Body of pancreas (tissue), 4 donors: Measurements from ENCODE around the gene CTIF.

Source experiments
- POLR2A ChIP-seq, 3 donors: fragments of 450-650 bp; IDR thresholded peaks; one replicate each; pipeline ENCODE4 v1.6.1; 2016; ENCODE audit warnings: antibody characterized with exemption in 3 of 3, mild to moderate bottlenecking in 2 of 3
- TF ChIP-seq, protein P1 (sequence below), 7 experiments: fragments of 450-650 bp in 4 of 7; fragments of 200-600 bp in 3 of 7; sonication (generic) in 3 of 7; IDR thresholded peaks; one replicate each; pipeline ENCODE4 v1.5.1; 2016 to 2019; ENCODE audit warnings: antibody characterized with exemption in 7 of 7

DNA sequence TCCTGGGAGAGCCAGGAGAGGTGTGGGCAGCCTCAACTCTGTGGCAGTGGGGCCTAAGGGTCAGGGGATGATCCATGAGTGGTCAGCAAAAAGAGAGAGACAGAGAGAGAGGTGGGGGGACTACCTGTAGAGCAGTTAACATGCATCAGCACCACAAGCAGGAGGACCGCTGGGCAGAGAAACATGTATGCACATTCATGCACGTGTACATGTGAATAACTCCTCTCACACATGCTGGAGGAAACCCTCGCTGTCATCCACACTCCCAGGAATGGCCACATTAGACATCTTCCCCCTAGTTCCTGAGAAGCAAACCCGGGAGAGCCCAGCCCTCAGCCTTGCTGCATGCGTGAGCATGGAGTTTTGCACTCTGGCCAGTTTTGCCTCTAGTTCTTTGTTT is 245.8 kb downstream of the CTIF start:
- TF ChIP-seq, protein P1, sequence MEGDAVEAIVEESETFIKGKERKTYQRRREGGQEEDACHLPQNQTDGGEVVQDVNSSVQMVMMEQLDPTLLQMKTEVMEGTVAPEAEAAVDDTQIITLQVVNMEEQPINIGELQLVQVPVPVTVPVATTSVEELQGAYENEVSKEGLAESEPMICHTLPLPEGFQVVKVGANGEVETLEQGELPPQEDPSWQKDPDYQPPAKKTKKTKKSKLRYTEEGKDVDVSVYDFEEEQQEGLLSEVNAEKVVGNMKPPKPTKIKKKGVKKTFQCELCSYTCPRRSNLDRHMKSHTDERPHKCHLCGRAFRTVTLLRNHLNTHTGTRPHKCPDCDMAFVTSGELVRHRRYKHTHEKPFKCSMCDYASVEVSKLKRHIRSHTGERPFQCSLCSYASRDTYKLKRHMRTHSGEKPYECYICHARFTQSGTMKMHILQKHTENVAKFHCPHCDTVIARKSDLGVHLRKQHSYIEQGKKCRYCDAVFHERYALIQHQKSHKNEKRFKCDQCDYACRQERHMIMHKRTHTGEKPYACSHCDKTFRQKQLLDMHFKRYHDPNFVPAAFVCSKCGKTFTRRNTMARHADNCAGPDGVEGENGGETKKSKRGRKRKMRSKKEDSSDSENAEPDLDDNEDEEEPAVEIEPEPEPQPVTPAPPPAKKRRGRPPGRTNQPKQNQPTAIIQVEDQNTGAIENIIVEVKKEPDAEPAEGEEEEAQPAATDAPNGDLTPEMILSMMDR (IDR thresholded peaks at IDR 0.05), result no peak
- TF ChIP-seq POLR2A (IDR thresholded peaks at IDR 0.05), result no peak
